Measurements from ENCODE around the gene SLC25A20.

DNA sequence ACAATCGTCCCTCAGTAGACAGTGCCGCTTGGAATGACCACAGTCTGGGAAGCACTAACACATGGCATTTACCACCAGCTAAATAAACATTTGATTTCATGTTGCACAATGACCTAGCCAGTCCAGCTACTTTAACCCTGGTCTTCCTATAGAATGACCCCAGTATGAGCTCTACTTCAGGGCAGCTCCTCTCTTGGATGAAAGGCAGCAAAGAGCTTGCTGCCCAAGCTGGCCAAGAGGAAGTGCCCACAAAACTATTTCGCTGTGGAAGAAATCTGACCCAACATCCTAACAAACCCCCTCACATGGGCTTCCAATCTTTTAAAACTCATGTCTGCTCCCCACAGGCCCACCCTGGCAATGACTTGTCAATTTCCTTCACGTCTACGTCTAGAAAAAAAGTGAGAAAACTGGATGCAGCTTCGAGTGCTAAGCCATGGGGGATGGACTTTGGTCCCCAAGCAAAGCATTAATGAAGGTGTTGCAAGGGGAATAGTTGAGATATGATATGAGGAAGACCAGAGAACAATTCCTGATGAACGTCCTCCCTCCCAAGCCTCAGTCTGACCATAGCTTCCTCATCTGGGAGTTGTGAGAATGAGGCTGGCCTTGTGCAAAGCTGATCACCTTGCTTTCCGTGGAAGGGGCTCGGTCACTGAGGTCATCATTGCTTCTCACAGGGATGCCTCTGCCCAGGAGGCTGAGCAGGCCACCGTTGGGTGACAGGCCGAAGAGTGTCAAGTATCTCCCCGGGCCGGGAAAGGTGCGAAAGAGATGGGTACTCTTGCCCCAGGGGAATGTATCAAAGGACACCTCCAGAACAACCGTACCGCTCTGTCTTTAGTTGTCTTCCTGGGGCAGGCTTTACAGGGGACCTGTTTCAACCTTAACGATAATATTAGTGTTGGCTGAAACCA, 964 bp downstream of the SLC25A20 start:
- TF ChIP-seq, protein P1, sequence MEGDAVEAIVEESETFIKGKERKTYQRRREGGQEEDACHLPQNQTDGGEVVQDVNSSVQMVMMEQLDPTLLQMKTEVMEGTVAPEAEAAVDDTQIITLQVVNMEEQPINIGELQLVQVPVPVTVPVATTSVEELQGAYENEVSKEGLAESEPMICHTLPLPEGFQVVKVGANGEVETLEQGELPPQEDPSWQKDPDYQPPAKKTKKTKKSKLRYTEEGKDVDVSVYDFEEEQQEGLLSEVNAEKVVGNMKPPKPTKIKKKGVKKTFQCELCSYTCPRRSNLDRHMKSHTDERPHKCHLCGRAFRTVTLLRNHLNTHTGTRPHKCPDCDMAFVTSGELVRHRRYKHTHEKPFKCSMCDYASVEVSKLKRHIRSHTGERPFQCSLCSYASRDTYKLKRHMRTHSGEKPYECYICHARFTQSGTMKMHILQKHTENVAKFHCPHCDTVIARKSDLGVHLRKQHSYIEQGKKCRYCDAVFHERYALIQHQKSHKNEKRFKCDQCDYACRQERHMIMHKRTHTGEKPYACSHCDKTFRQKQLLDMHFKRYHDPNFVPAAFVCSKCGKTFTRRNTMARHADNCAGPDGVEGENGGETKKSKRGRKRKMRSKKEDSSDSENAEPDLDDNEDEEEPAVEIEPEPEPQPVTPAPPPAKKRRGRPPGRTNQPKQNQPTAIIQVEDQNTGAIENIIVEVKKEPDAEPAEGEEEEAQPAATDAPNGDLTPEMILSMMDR (IDR thresholded peaks at IDR 0.05; ENCODE audit: low read depth, low read length, missing input control): no peak
- TF ChIP-seq RAD21 (IDR thresholded peaks at IDR 0.05) (no peak), GABPA (IDR thresholded peaks at IDR 0.05 in 1 of 2, conservative IDR thresholded peaks at IDR 0.05 in 1 of 2) (no peak)
